ENCODE measurements around the gene FAT4. TPM values are rescaled to one million over a fixed set of nuclear protein-coding genes. Genes with fewer than 3 reads are reported as not detected.

FAT4 gene
- total and polyA plus RNA-seq, 2 of the 8 experiments (the other 6 are each of a cell fraction or from before 2014, with no cell fraction given): 1.3 to 5.3 TPM

DNA sequence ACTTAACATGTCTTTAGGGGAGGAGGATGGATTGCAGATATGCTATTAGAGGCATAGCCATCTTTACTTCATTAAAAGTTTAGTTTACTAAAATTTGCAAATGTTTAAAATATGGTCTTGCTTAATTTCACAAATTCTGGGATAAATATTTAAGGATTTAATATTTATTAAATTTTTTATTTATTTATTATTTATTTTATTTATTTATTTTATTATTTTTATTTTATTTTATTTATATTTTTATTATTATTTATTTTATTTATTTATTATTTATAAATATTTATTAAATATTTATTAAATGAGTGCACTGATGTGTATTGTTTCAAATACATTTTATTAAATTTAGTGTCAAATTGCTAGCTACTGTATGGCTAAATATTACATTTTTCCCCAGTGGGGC, 46.0 kb downstream of the FAT4 start:
- no peak overlapping the region for H3K23ac ChIP-seq (ENCODE audit: insufficient read length)
- H3K56ac ChIP-seq (replicated peaks; ENCODE audit: insufficient read length, low read depth, low read length): no peak overlapping the region
- H3K23me2 ChIP-seq (ENCODE audit: low read depth, low read length): no peaks in the 10 kb centered on the region
- H3K14ac ChIP-seq (ENCODE audit: insufficient read length): no peak overlapping the region
- no peak overlapping the region for H3K4me3 ChIP-seq (ENCODE audit: extremely low read depth in 1 of 4, insufficient read depth in 2 of 4, low read depth in 3 of 4, low read length in 4 of 4)
- no peaks in the 10 kb centered on the region for H3K9me3 ChIP-seq (ENCODE audit: insufficient read depth in 2 of 2, low read depth in 1 of 2, low read length in 1 of 2)
- no peak overlapping the region for H2AFZ ChIP-seq (ENCODE audit: low read length)
- H3K79me1 ChIP-seq (ENCODE audit: low read depth, low read length): no peaks in the 10 kb centered on the region
- no peak overlapping the region for H2BK15ac ChIP-seq (ENCODE audit: low read length)
- no peak overlapping the region for H2BK20ac ChIP-seq (ENCODE audit: low read length)
- H3K27ac ChIP-seq (ENCODE audit: low read depth, low read length): no peak overlapping the region
- H3K79me2 ChIP-seq (ENCODE audit: control insufficient read depth in 1 of 2, insufficient read depth in 2 of 2, low read length in 2 of 2): no peaks in the 10 kb centered on the region
- no peak overlapping the region for H2BK120ac ChIP-seq (replicated peaks; ENCODE audit: low read depth, low read length)
- H3K4ac ChIP-seq (replicated peaks; ENCODE audit: insufficient read length, low read depth, low read length): no peak overlapping the region
- H3K9ac ChIP-seq (replicated peaks in 1 of 4; ENCODE audit: extremely low read depth in 1 of 4, low read depth in 3 of 4, low read length in 3 of 4): no peak overlapping the region
- H4K20me1 ChIP-seq (replicated peaks in 1 of 2; ENCODE audit: control insufficient read depth in 1 of 2, insufficient read depth in 2 of 2, low read length in 2 of 2): no peaks in the 10 kb centered on the region
- H3K18ac ChIP-seq (ENCODE audit: extremely low read depth, low read length): no peak overlapping the region
- no peaks in the 10 kb centered on the region for H3K36me3 ChIP-seq (ENCODE audit: control insufficient read depth in 2 of 4, insufficient read depth in 4 of 4, low read length in 3 of 4)
- H4K5ac ChIP-seq (ENCODE audit: insufficient read length, low read depth, low read length): no peak overlapping the region
- H3K4me1 ChIP-seq (replicated peaks in 1 of 4; ENCODE audit: control insufficient read depth in 3 of 4, insufficient read depth in 4 of 4, low read length in 3 of 4): peaks cover 2 to 18% (median 7%) of the 10 kb centered on the region in 4 experiments; a peak in 4 of 7 replicates
- no peak for FAIRE-seq
- H3K4me2 ChIP-seq (ENCODE audit: insufficient read depth in 1 of 2, low read depth in 2 of 2, low read length in 2 of 2): no peak overlapping the region
- H4K91ac ChIP-seq (replicated peaks; ENCODE audit: insufficient read length, low read length): no peak overlapping the region
- CTCF ChIA-PET (ENCODE audit: partially characterized antibody): no interaction called here
- no peaks in the 10 kb centered on the region for H3K27me3 ChIP-seq (replicated peaks in 1 of 4; ENCODE audit: control insufficient read depth in 3 of 4, extremely low read depth in 1 of 4, insufficient read depth in 3 of 4, low read length in 3 of 4)
- no peak overlapping the region for H2BK12ac ChIP-seq (ENCODE audit: low read depth, low read length)
- H2BK5ac ChIP-seq (ENCODE audit: low read depth, low read length): no peak overlapping the region
- POLR2A ChIA-PET (ENCODE audit: partially characterized antibody): no interaction called here
- no peak for DNase-seq (ENCODE audit: low read depth in 1 of 2, low spot score in 2 of 2)
- H4K8ac ChIP-seq (ENCODE audit: extremely low read depth, insufficient read depth, low read length): no peak overlapping the region
- H2AK5ac ChIP-seq (ENCODE audit: low read depth, low read length): no peak overlapping the region
- TF ChIP-seq, protein P1, sequence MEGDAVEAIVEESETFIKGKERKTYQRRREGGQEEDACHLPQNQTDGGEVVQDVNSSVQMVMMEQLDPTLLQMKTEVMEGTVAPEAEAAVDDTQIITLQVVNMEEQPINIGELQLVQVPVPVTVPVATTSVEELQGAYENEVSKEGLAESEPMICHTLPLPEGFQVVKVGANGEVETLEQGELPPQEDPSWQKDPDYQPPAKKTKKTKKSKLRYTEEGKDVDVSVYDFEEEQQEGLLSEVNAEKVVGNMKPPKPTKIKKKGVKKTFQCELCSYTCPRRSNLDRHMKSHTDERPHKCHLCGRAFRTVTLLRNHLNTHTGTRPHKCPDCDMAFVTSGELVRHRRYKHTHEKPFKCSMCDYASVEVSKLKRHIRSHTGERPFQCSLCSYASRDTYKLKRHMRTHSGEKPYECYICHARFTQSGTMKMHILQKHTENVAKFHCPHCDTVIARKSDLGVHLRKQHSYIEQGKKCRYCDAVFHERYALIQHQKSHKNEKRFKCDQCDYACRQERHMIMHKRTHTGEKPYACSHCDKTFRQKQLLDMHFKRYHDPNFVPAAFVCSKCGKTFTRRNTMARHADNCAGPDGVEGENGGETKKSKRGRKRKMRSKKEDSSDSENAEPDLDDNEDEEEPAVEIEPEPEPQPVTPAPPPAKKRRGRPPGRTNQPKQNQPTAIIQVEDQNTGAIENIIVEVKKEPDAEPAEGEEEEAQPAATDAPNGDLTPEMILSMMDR (IDR thresholded peaks at IDR 0.05; ENCODE audit: control extremely low read depth in 1 of 3, insufficient read depth in 1 of 3, low read depth in 1 of 3, low read length in 3 of 3): no peak
- TF ChIP-seq NRF1 (IDR thresholded peaks at IDR 0.05; ENCODE audit: low read depth, low read length) (no peak), CHD2 (IDR thresholded peaks at IDR 0.05; ENCODE audit: low read length) (no peak), HDAC2 (IDR thresholded peaks at IDR 0.05; ENCODE audit: borderline replicate concordance in 1 of 2, low read depth in 2 of 2, low read length in 2 of 2) (no peak), TEAD4 (IDR thresholded peaks at IDR 0.05; ENCODE audit: low read depth, low read length) (no peak), MAFK (IDR thresholded peaks at IDR 0.05; ENCODE audit: low read depth, low read length) (no peak), JUND (IDR thresholded peaks at IDR 0.05; ENCODE audit: low read length) (no peak), BCL11A (IDR thresholded peaks at IDR 0.05; ENCODE audit: low read depth in 2 of 2, low read length in 2 of 2) (no peak), RNF2 (IDR thresholded peaks at IDR 0.05; ENCODE audit: borderline replicate concordance, low read depth, low read length, missing control alignments, poor library complexity, severe bottlenecking) (no peak), CTBP2 (IDR thresholded peaks at IDR 0.05; ENCODE audit: borderline replicate concordance, insufficient read depth, insufficient read length, low read length) (no peak)
- TF ChIP-seq, protein P2, sequence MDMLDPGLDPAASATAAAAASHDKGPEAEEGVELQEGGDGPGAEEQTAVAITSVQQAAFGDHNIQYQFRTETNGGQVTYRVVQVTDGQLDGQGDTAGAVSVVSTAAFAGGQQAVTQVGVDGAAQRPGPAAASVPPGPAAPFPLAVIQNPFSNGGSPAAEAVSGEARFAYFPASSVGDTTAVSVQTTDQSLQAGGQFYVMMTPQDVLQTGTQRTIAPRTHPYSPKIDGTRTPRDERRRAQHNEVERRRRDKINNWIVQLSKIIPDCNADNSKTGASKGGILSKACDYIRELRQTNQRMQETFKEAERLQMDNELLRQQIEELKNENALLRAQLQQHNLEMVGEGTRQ (IDR thresholded peaks at IDR 0.05; ENCODE audit: low read length): no peak
